Colonic mucosa (tissue), 4 donors: ENCODE data around the gene IL20RB. TPM values are rescaled to one million over a fixed set of nuclear protein-coding genes. Genes with fewer than 3 reads are reported as not detected.

ENCODE experiments used
- DNase-seq: peaks from one replicate; pipeline ENCODE4 v3.0.0-alpha.2; 2020
- H3K27ac ChIP-seq: fragments of 200-600 bp; one replicate; pipeline ENCODE4 v1.8.0; 2021
- H3K27me3 ChIP-seq: fragments of 200-600 bp; one replicate; pipeline ENCODE4 v1.8.0; 2021
- H3K36me3 ChIP-seq: fragments of 200-600 bp; one replicate; pipeline ENCODE4 v1.8.0; 2021
- H3K4me1 ChIP-seq: fragments of 200-600 bp; one replicate; pipeline ENCODE4 v1.8.0; 2021; ENCODE audit warnings: mild to moderate bottlenecking
- H3K4me3 ChIP-seq: fragments of 200-600 bp; one replicate; pipeline ENCODE4 v1.8.0; 2021
- H3K9ac ChIP-seq, 2 donors: one replicate each; pipeline ENCODE4 v1.7.0; 2013; ENCODE audit warnings: control low read depth in 2 of 2, low read depth in 2 of 2, low read length in 2 of 2
- H3K9me3 ChIP-seq: fragments of 200-600 bp; one replicate; pipeline ENCODE4 v1.8.0; 2021
- intact Hi-C: fragments of 100-400 bp; cut with DNase I; formaldehyde crosslinking; loops from one replicate; pipeline ENCODE4 v1.14.1; 2022
- total RNA-seq, 2 donors: library from RNA; stranded (reverse); fragmentation: NEBNext Ultra II Directional in 1 of 2; extraction: Animal tissue kit (Norgen Biotek cat#: 25700) in 1 of 2; gene quantifications; one replicate each; pipeline ENCODE4 v1.2.1, GENCODE V29; 2021
- TF ChIP-seq, protein P1 (sequence below): fragments of 200-600 bp; IDR thresholded peaks from one replicate; pipeline ENCODE4 v1.8.0; 2022; ENCODE audit warnings: antibody characterized with exemption, mild to moderate bottlenecking
- donor health status: healthy.
- donor health status: DM: no; HTN: no; CAD: no.
- donor health status: DM: no; HTN: no; CAD: no.

Gene IL20RB
- total RNA-seq, 2 donors from 2014 or later: 0.74 to 0.96 TPM

DNA sequence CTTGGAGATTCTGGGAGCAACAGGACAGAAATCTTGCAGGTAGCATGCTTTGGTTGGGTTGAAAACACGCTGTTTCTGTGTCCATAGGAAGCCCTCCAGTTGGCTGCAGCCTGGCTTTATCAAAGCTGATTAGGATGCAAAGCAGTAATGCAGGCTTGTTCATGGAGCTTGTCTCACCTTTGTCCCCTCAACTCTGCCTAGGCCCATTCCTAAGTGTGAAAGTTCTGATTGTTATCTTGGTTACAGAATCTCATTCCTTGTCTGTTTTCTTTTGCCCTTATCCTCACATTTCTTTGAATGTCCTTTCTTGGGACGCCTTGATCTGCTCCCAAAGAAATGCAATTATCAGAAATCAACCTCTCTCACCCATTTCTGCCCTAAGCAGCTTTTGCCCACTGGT lies 83.5 kb downstream of the IL20RB start:
- TF ChIP-seq, protein P1, sequence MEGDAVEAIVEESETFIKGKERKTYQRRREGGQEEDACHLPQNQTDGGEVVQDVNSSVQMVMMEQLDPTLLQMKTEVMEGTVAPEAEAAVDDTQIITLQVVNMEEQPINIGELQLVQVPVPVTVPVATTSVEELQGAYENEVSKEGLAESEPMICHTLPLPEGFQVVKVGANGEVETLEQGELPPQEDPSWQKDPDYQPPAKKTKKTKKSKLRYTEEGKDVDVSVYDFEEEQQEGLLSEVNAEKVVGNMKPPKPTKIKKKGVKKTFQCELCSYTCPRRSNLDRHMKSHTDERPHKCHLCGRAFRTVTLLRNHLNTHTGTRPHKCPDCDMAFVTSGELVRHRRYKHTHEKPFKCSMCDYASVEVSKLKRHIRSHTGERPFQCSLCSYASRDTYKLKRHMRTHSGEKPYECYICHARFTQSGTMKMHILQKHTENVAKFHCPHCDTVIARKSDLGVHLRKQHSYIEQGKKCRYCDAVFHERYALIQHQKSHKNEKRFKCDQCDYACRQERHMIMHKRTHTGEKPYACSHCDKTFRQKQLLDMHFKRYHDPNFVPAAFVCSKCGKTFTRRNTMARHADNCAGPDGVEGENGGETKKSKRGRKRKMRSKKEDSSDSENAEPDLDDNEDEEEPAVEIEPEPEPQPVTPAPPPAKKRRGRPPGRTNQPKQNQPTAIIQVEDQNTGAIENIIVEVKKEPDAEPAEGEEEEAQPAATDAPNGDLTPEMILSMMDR: no peak
- Histone ChIP-seq H3K4me1 (no peaks in the 10 kb centered on the region), H3K4me3 (no peak overlapping the region), H3K27ac (no peak overlapping the region), H3K9me3 (no peaks in the 10 kb centered on the region), H3K27me3 (no peaks in the 10 kb centered on the region), H3K36me3 (no peaks in the 10 kb centered on the region), H3K9ac (no peak overlapping the region)
- DNase-seq: no peak
- intact Hi-C loops: no loop called here

DNA sequence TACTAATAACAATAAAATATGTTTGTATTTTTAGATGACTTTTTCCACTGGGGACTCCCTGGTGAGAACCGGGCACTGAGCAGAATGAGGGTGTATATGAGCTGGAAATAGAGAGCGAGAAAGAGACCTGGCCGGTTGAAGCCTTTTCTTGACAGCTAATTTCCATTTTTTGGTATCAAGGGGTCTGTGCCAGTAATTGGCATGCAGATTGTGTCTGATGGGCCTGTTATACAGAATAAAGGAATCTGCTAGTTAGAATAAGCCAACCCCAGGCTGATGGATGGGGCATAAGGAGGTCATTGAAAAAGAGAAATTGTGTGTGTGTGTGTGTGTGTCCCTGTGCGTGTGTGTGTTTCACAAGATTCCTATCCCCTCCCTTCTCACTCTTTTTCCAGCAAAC lies 83.9 kb downstream of the IL20RB start:
- no peaks in the 10 kb centered on the region for H3K36me3 ChIP-seq
- H3K9me3 ChIP-seq: no peaks in the 10 kb centered on the region
- no peaks in the 10 kb centered on the region for H3K27me3 ChIP-seq
- no peak overlapping the region for H3K4me3 ChIP-seq
- no peak overlapping the region for H3K9ac ChIP-seq
- H3K27ac ChIP-seq: no peak overlapping the region
- TF ChIP-seq, protein P1: no peak
- intact Hi-C loops: no loop called here
- DNase-seq: no peak
- H3K4me1 ChIP-seq: no peaks in the 10 kb centered on the region

DNA sequence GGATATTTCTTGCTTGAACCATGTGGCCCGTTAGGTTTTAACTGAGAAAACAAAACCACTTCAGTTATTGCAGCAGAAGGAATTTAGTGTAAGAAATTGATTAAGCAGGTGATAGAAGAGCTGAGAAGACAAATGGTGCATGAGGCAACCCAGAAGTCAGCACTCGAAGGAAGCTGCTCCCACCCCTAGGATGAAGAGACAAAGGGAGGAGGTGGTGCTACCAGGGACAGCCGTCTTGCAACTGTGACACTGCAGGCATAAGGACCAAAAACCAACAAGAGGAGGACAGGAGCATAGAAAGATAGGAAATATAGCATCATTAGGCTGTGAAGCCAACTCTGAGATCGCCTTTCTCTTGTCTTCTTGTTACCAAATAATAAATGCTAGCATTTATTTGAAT lies 89.0 kb downstream of the IL20RB start:
- H3K9ac ChIP-seq: no peak overlapping the region
- DNase-seq: no peak
- no peaks in the 10 kb centered on the region for H3K4me1 ChIP-seq
- H3K4me3 ChIP-seq: no peak overlapping the region
- H3K27ac ChIP-seq: no peak overlapping the region
- no peaks in the 10 kb centered on the region for H3K27me3 ChIP-seq
- intact Hi-C loops: no loop called here
- no peaks in the 10 kb centered on the region for H3K36me3 ChIP-seq
- TF ChIP-seq, protein P1: no peak
- no peaks in the 10 kb centered on the region for H3K9me3 ChIP-seq

DNA sequence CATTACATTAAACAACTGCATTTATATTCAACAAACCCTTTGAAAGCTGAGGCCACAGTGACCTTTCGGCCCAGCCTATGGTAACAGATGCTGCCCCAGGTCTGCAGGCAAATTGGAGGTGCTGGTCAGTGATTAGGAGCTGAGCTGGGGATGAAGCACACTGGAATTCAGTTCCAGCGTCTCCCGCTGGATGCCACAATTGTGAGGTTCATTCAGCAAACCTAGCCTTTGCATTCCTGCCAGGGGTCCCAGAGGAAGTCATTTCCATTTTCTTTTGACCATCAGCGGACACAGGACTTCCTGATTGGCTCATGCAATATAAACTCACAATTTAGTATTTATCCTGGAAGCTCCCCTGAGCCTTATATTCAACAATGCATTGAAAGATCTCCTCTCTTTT lies 89.5 kb downstream of the IL20RB start:
- H3K9me3 ChIP-seq: no peaks in the 10 kb centered on the region
- no peak overlapping the region for H3K9ac ChIP-seq
- no peak overlapping the region for H3K27ac ChIP-seq
- no peaks in the 10 kb centered on the region for H3K36me3 ChIP-seq
- H3K4me3 ChIP-seq: no peak overlapping the region
- no peaks in the 10 kb centered on the region for H3K4me1 ChIP-seq
- no peak for DNase-seq
- TF ChIP-seq, protein P1: no peak
- intact Hi-C loops: no loop called here
- no peaks in the 10 kb centered on the region for H3K27me3 ChIP-seq

DNA sequence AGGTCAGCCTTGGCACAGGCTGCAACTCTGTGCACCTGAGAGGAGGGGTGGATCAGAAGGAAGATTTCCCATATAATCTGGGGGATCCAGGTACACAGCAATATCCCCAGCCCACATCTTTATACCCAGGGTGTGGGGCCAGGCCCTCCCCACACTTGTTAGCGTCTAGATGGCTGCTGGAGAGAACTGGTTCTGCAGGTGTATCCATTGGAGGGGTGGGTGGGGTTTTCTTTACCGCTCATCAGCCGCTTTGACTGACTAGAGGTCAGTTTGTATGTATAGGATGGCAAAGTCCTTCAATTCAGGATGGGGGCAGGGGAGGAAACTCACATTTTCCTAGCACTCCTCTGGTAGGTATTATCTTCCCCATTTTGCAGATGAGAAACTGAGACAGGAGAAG lies 92.5 kb downstream of the IL20RB start:
- TF ChIP-seq, protein P1: no peak
- Histone ChIP-seq H3K9ac (no peak overlapping the region), H3K27ac (no peak overlapping the region), H3K4me3 (no peak overlapping the region), H3K36me3 (no peaks in the 10 kb centered on the region), H3K4me1 (no peaks in the 10 kb centered on the region), H3K9me3 (no peaks in the 10 kb centered on the region), H3K27me3 (no peaks in the 10 kb centered on the region)
- intact Hi-C loops: no loop called here
- peak; percentile 30 for DNase-seq

DNA sequence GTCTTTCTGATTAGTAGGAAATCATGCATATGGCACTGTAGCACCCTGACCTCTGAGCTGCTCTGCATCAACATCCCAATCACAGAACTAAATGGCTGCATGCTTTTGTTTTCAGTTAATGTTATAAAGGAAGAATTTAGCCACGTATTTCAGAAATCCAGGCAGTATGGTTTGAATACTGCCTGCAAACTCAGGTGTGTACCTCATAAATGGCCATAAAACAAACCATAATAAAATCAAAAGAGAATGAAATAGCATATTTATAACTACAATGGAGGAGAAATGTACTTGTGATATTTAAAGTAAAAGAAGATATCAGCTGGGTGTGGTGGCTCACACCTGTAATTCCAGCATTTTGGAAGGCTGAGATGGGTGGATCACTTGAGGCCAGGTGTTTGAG lies 94.5 kb downstream of the IL20RB start:
- no peak overlapping the region for H3K4me3 ChIP-seq
- no peaks in the 10 kb centered on the region for H3K36me3 ChIP-seq
- no peak overlapping the region for H3K9ac ChIP-seq
- no peaks in the 10 kb centered on the region for H3K27me3 ChIP-seq
- intact Hi-C loops: no loop called here
- no peaks in the 10 kb centered on the region for H3K9me3 ChIP-seq
- no peaks in the 10 kb centered on the region for H3K4me1 ChIP-seq
- no peak overlapping the region for H3K27ac ChIP-seq
- no peak for DNase-seq
- TF ChIP-seq, protein P1: no peak
